Spleen (tissue), 11 donors: ENCODE data around the gene MAGEC3. TPM values are rescaled to one million over a fixed set of nuclear protein-coding genes. Genes with fewer than 3 reads are reported as not detected.

Experiments used
- DNase-seq: peaks from one replicate; pipeline ENCODE4 v3.0.0-alpha.2; 2020
- H3K27ac ChIP-seq, 8 donors: fragments of 200-600 bp; sonication (generic) in 7 of 8; 1 replicate in 4 of 8; 2 replicates in 4 of 8; pipeline versions ENCODE4 v1.5.0 to v1.8.0; 2016 to 2021; ENCODE audit warnings: inconsistent platforms in 4 of 8, mild to moderate bottlenecking in 4 of 8, moderate library complexity in 1 of 8
- H3K27me3 ChIP-seq, 7 donors: fragments of 200-600 bp; sonication (generic) in 6 of 7; replicated peaks in 1 of 7; 1 replicate in 4 of 7; 2 replicates in 3 of 7; pipeline versions ENCODE4 v1.5.0 to v1.8.0; 2016 to 2021; ENCODE audit warnings: inconsistent platforms in 3 of 7, mild to moderate bottlenecking in 1 of 7
- H3K36me3 ChIP-seq, 6 donors: fragments of 200-600 bp; sonication (generic) in 5 of 6; 1 replicate in 4 of 6; 2 replicates in 2 of 6; pipeline versions ENCODE4 v1.5.0 to v1.8.0; 2016 to 2021; ENCODE audit warnings: inconsistent platforms in 2 of 6
- H3K4me1 ChIP-seq, 6 donors: fragments of 200-600 bp; sonication (generic) in 5 of 6; 1 replicate in 3 of 6; 2 replicates in 3 of 6; pipeline versions ENCODE4 v1.5.0 to v1.8.0; 2016 to 2021; ENCODE audit warnings: inconsistent platforms in 3 of 6
- H3K4me3 ChIP-seq, 8 donors: fragments of 200-600 bp; sonication (generic) in 7 of 8; 1 replicate in 4 of 8; 2 replicates in 4 of 8; pipeline versions ENCODE4 v1.5.0 to v1.8.0; 2016 to 2021; ENCODE audit warnings: inconsistent platforms in 4 of 8, mild to moderate bottlenecking in 4 of 8, moderate library complexity in 2 of 8
- H3K9me3 ChIP-seq, 8 donors: fragments of 200-600 bp; sonication (generic) in 7 of 8; 1 replicate in 4 of 8; 2 replicates in 4 of 8; pipeline versions ENCODE4 v1.5.0 to v1.8.0; 2016 to 2021; ENCODE audit warnings: inconsistent platforms in 4 of 8
- CTCF ChIP-seq, 11 experiments: fragments of 200-600 bp in 7 of 11; fragments of 450-650 bp in 4 of 11; sonication (generic) in 4 of 11; IDR thresholded peaks in 8 of 11; conservative IDR thresholded peaks in 3 of 11; 1 replicate in 7 of 11; 2 replicates in 4 of 11; pipeline versions ENCODE4 v1.4.0 to v1.8.0; 2016 to 2021; ENCODE audit warnings: antibody characterized with exemption in 11 of 11, inconsistent platforms in 4 of 11, mild to moderate bottlenecking in 1 of 11
- POLR2A ChIP-seq, 3 donors: fragments of 450-650 bp; IDR thresholded peaks; one replicate each; pipeline ENCODE4 v1.5.1; 2017; ENCODE audit warnings: antibody characterized with exemption in 3 of 3, mild to moderate bottlenecking in 1 of 3
- POLR2AphosphoS5 ChIP-seq, 3 donors: sonication (generic); formaldehyde crosslinking; IDR thresholded peaks; one replicate each; pipeline ENCODE4 v1.5.1; 2017; ENCODE audit warnings: antibody characterized with exemption in 3 of 3
- WGBS, 5 donors: extraction: QIAGEN DNeasy Blood & Tissue Kit in 3 of 5; methylation state at CpG; one replicate each; pipeline versions ENCODE4 v1.1.5 to v1.1.7; 2013 to 2018; 5-methylcytosine and 5-hydroxymethylcytosine counted together
- intact Hi-C: fragments of 100-400 bp; cut with DNase I; formaldehyde crosslinking; loops from one replicate; pipeline ENCODE4 v1.15.0; 2023; ENCODE audit warnings: low total_unique reads
- polyA plus RNA-seq, 3 donors: library from polyadenylated mRNA; stranded (reverse); fragments of 200-250 nt; gene quantifications; one replicate each; pipeline ENCODE4 v1.2.1, GENCODE V29; 2013
- total RNA-seq, 7 donors: library from RNA; depleted of rRNA in 3 of 7; stranded (reverse); fragments of >200 nt in 3 of 7; fragmentation: NEBNext Ultra II Directional in 4 of 7; extraction: Animal tissue kit (Norgen Biotek cat#: 25700) in 4 of 7; gene quantifications; one replicate each; pipeline versions ENCODE4 v1.1.0 to v1.2.1, GENCODE V29; 2016 to 2021
- donor health status: healthy with polysubstance abuse.
- donor health status: DM: no; HTN: no; CAD: no; lungs with moderate emphysema.
- donor health status: DM: no; HTN: no; CAD: no.
- donor health status: Bipolar disorder and iron deficiency.
- donor health status: healthy.
- donor health status: DM: no; HTN: no; CAD: no.
- donor health status: DM: yes; HTN: yes; CAD: no.

MAGEC3 gene
- total and polyA plus RNA-seq, 10 donors = 0.32 to 0.79 (median 0.57) TPM; not detected in 7

GRCh38 chrX:141902366-141902765 is 64.2 kb downstream of the MAGEC3 start:
- Histone ChIP-seq H3K36me3 (no peaks in the 10 kb centered on the region), H3K4me3 (no peak overlapping the region), H3K4me1 (no peaks in the 10 kb centered on the region), H3K9me3 (no peaks in the 10 kb centered on the region), H3K27ac (no peak overlapping the region), H3K27me3 (no peaks in the 10 kb centered on the region)
- TF ChIP-seq POLR2AphosphoS5 (IDR thresholded peaks at IDR 0.05) (no peak), POLR2A (IDR thresholded peaks at IDR 0.05) (no peak), CTCF (IDR thresholded peaks at IDR 0.05 in 8 of 11, conservative IDR thresholded peaks at IDR 0.05 in 3 of 11) (no peak)
- DNase-seq = no peak
- 53 to 96% (median 91%) methylated on average over 4 of the region's 4 CpGs for WGBS, 5 donors
- intact Hi-C loops = no loop called here

- Histone ChIP-seq H3K4me3 (no peak within 1 kb of the TSS), H3K27ac (no peak within 1 kb of the TSS), H3K4me1 (no peaks in the 10 kb centered on the region), H3K27me3 (no peaks in the 10 kb centered on the region), H3K36me3 (no peaks in the 10 kb centered on the region), H3K9me3 (no peaks in the 10 kb centered on the region)
- DNase-seq = no peak
- no peak for TF ChIP-seq POLR2AphosphoS5 (IDR thresholded peaks at IDR 0.05)
- no peak for TF ChIP-seq POLR2A (IDR thresholded peaks at IDR 0.05)
- TF ChIP-seq CTCF (IDR thresholded peaks at IDR 0.05 in 8 of 11, conservative IDR thresholded peaks at IDR 0.05 in 3 of 11) = no peak
- intact Hi-C loops = no loop called here
- 85 to 95% (median 91%) methylated on average over 14 to 25 of the region's 25 CpGs for WGBS, 5 donors
These were observed 65.5 kb downstream of the MAGEC3 start, which contains the start of gene MAGEC1 for GRCh38 chrX:141903400-141904155. MAGEC1 (plus strand) TSS chrX:141903894; CDS start chrX:141905073, 1,179 bp downstream.

- TF ChIP-seq POLR2A (IDR thresholded peaks at IDR 0.05) = no peak
- no peak for TF ChIP-seq POLR2AphosphoS5 (IDR thresholded peaks at IDR 0.05)
- TF ChIP-seq CTCF (IDR thresholded peaks at IDR 0.05 in 8 of 11, conservative IDR thresholded peaks at IDR 0.05 in 3 of 11) = no peak
- Histone ChIP-seq H3K9me3 (no peaks in the 10 kb centered on the region), H3K27me3 (no peaks in the 10 kb centered on the region), H3K4me3 (no peak overlapping the region), H3K27ac (no peak overlapping the region), H3K36me3 (no peaks in the 10 kb centered on the region), H3K4me1 (no peaks in the 10 kb centered on the region)
- DNase-seq = no peak
- intact Hi-C loops = no loop called here
- 77 to 93% (median 86%) methylated on average over 5 to 6 of the region's 6 CpGs for WGBS, 5 donors
These were observed 66.1 kb downstream of the MAGEC3 start for GRCh38 chrX:141904262-141904661.

GRCh38 chrX:141917801-141918200 is 79.7 kb downstream of the MAGEC3 start:
- TF ChIP-seq POLR2A (IDR thresholded peaks at IDR 0.05) = no peak
- no peak for TF ChIP-seq POLR2AphosphoS5 (IDR thresholded peaks at IDR 0.05)
- TF ChIP-seq CTCF (IDR thresholded peaks at IDR 0.05 in 8 of 11, conservative IDR thresholded peaks at IDR 0.05 in 3 of 11) = no peak
- no peak for DNase-seq
- H3K4me1 ChIP-seq = no peaks in the 10 kb centered on the region
- H3K4me3 ChIP-seq = no peak overlapping the region
- H3K27ac ChIP-seq = no peak overlapping the region
- intact Hi-C loops = no loop called here
- WGBS, 5 donors = 46 to 78% (median 60%) methylated on average over 3 of the region's 3 CpGs
- H3K36me3 ChIP-seq = no peaks in the 10 kb centered on the region
- no peaks in the 10 kb centered on the region for H3K9me3 ChIP-seq
- H3K27me3 ChIP-seq = no peaks in the 10 kb centered on the region
